H1 (cell line): ENCODE data around the gene SCUBE2. TPM values are rescaled to one million over a fixed set of nuclear protein-coding genes. Genes with fewer than 3 reads are reported as not detected.

ENCODE experiments used
- E2F6 ChIP-seq: IDR thresholded peaks from 2 replicates; pipeline ENCODE4 v1.6.1; 2012; ENCODE audit warnings: inconsistent platforms
- HDAC6 ChIP-seq: IDR thresholded peaks from one replicate; pipeline ENCODE4 v1.7.1; 2012; ENCODE audit warnings: low read depth, mild to moderate bottlenecking, inconsistent platforms, low read length, moderate library complexity
- polyA plus RNA-seq, 7 experiments: library from polyadenylated mRNA; depleted of rRNA in 3 of 7; stranded (reverse) in 5 of 7; unstranded in 2 of 7; fragments of >200 nt in 5 of 7; fragments of 200-250 nt in 2 of 7; gene quantifications; 1 replicate in 5 of 7; 2 replicates in 1 of 7; 4 replicates in 1 of 7; pipeline versions ENCODE4 v1.2.1 to v1.2.3, GENCODE V29; 2011 to 2013; ENCODE audit warnings: missing spikeins in 2 of 7, mixed read lengths in 2 of 7
- total RNA-seq: library from RNA; stranded (reverse); fragmentation: NEBNext Ultra II Directional; extraction: Animal tissue kit (Norgen Biotek cat#: 25700); gene quantifications from 2 replicates; pipeline ENCODE4 v1.2.1, GENCODE V29; 2021

The SCUBE2 gene
- total and polyA plus RNA-seq, 2 of the 8 experiments (the other 6 are each of a cell fraction or from before 2014, with no cell fraction given): 0.29 to 1.2 TPM

GRCh38 chr11:9076661-9077060 is 14.7 kb downstream of the SCUBE2 start (continued):
- TF ChIP-seq E2F6 (no peak), HDAC6 (no peak)
